Keratinocyte (primary cell): ENCODE data around the gene CFH.

Experiments
- EZH2 ChIP-seq: IDR thresholded peaks from one replicate; pipeline ENCODE4 v1.6.1; 2012; ENCODE audit warnings: inconsistent platforms, mild to moderate bottlenecking, low read length, moderate library complexity
- TF ChIP-seq, protein P1 (sequence below), 3 experiments: IDR thresholded peaks in 1 of 3; conservative IDR thresholded peaks in 1 of 3; optimal IDR thresholded peaks in 1 of 3; 2 replicates in 2 of 3; 3 replicates in 1 of 3; pipeline versions ENCODE3 to v1.5.1; 2011; ENCODE audit warnings: low read length in 3 of 3, mild to moderate bottlenecking in 3 of 3, moderate library complexity in 2 of 3, control low read depth in 1 of 3, inconsistent platforms in 1 of 3; ENCODE audit not compliant: insufficient read depth in 2 of 3; ENCODE audit errors: extremely low read depth in 1 of 3

DNA sequence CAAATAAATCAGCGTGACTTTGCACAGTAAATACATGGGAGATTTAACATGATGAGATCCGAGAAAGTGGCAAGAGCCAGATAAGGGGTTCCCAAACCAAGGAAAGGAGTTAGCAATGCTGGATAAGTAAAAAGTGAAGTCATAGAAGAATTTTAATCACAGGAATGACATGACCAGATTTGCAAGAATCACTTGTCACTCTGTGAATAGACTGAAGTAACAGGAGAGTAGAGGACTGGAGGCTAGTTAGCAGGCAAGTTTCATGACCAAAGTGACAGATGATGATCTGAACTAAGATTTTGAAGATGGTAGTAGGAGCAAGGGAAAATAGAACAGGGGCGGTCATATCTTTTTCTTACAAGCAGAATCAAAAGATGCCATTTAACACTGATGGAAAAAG, 8.4 kb downstream of the CFH start:
- TF ChIP-seq, protein P1, sequence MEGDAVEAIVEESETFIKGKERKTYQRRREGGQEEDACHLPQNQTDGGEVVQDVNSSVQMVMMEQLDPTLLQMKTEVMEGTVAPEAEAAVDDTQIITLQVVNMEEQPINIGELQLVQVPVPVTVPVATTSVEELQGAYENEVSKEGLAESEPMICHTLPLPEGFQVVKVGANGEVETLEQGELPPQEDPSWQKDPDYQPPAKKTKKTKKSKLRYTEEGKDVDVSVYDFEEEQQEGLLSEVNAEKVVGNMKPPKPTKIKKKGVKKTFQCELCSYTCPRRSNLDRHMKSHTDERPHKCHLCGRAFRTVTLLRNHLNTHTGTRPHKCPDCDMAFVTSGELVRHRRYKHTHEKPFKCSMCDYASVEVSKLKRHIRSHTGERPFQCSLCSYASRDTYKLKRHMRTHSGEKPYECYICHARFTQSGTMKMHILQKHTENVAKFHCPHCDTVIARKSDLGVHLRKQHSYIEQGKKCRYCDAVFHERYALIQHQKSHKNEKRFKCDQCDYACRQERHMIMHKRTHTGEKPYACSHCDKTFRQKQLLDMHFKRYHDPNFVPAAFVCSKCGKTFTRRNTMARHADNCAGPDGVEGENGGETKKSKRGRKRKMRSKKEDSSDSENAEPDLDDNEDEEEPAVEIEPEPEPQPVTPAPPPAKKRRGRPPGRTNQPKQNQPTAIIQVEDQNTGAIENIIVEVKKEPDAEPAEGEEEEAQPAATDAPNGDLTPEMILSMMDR (optimal IDR thresholded peaks at IDR 0.05 in 1 of 3, IDR thresholded peaks at IDR 0.05 in 1 of 3, conservative IDR thresholded peaks at IDR 0.05 in 1 of 3; ENCODE audit: extremely low read depth in 1 of 3, insufficient read depth in 2 of 3, low read length in 3 of 3): no peak
- no peak for TF ChIP-seq EZH2
